H1 (cell line): ENCODE data around the gene SLC25A42.

Experiments used
- JUND ChIP-seq: IDR thresholded peaks from 2 replicates; pipeline ENCODE4 v1.6.1; 2011; ENCODE audit warnings: mild to moderate bottlenecking, improper control_type of control experiment, low read length
- MAFK ChIP-seq: IDR thresholded peaks from 2 replicates; pipeline ENCODE4 v1.6.1; 2012; ENCODE audit warnings: low read depth, mild to moderate bottlenecking, improper control_type of control experiment, low read length
- YY1 ChIP-seq: IDR thresholded peaks from 2 replicates; pipeline ENCODE4 v1.6.1; 2011; ENCODE audit warnings: low read depth, mild to moderate bottlenecking, low read length
- TF ChIP-seq, protein P1 (sequence below), 3 experiments: IDR thresholded peaks; 1 replicate in 2 of 3; 2 replicates in 1 of 3; pipeline versions ENCODE4 v1.5.1 to v1.6.1; 2011; ENCODE audit warnings: low read length in 3 of 3, mild to moderate bottlenecking in 3 of 3, inconsistent platforms in 2 of 3, low read depth in 1 of 3, moderate library complexity in 1 of 3; ENCODE audit not compliant: insufficient read depth in 1 of 3; ENCODE audit errors: control extremely low read depth in 1 of 3
- TF ChIP-seq, protein P2 (sequence below): IDR thresholded peaks from 2 replicates; pipeline ENCODE4 v1.6.1; 2011; ENCODE audit warnings: low read depth, mild to moderate bottlenecking, low read length; ENCODE audit not compliant: insufficient read depth

DNA sequence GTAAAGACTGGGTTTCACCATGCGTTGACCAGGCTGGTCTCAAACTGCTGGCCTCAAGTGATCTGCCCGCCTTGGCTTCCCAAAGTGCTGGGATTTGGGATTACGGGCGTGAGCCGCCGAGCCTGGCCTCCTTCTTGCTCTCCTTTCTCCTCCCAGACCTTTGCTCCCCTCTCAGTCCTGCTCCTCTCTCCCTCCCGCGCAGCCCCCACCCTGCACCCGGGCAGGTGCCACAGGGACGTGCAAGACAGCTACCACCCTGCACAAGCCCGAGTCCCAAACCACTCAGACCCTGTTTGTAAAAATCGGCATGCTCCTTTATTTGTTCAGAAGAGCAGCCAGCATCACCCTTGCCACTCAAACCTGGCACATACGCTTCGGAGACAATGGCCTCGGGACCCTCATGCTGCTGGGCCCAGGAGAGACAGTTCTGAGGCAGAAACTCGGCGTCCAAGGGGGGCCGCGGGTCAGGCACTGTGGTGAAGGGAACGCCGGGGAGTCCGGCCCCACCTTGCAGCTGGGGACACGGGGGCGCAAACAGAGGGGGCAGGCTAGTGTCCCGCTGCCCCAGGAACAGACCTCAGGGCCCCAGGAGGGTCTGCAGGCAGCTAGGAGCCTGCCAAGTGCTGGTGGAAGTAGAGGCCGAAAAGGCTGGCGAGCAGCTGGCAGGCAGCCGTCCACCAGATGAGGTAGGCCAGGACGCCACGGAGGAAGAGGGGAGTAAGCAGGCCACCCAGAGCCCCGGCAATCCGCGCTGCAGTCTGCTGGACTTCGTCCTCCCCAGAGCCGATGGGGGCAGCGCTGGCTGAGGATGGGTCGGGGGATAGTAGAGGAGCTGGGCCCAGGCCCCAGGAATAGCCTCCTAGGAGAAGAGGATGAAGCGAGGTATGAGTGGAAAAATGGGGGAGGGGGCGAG, 55.8 kb downstream of the SLC25A42 start:
- TF ChIP-seq, protein P1, sequence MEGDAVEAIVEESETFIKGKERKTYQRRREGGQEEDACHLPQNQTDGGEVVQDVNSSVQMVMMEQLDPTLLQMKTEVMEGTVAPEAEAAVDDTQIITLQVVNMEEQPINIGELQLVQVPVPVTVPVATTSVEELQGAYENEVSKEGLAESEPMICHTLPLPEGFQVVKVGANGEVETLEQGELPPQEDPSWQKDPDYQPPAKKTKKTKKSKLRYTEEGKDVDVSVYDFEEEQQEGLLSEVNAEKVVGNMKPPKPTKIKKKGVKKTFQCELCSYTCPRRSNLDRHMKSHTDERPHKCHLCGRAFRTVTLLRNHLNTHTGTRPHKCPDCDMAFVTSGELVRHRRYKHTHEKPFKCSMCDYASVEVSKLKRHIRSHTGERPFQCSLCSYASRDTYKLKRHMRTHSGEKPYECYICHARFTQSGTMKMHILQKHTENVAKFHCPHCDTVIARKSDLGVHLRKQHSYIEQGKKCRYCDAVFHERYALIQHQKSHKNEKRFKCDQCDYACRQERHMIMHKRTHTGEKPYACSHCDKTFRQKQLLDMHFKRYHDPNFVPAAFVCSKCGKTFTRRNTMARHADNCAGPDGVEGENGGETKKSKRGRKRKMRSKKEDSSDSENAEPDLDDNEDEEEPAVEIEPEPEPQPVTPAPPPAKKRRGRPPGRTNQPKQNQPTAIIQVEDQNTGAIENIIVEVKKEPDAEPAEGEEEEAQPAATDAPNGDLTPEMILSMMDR (IDR thresholded peaks at IDR 0.05; ENCODE audit: control extremely low read depth in 1 of 3, insufficient read depth in 1 of 3, low read depth in 1 of 3, low read length in 3 of 3): no peak
- TF ChIP-seq MAFK (no peak), YY1 (no peak), JUND (no peak)
- TF ChIP-seq, protein P2, sequence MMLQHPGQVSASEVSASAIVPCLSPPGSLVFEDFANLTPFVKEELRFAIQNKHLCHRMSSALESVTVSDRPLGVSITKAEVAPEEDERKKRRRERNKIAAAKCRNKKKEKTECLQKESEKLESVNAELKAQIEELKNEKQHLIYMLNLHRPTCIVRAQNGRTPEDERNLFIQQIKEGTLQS: no peak
